GM12878 (cell line): ENCODE measurements around the gene CELSR1. TPM values are rescaled to one million over a fixed set of nuclear protein-coding genes. Genes with fewer than 3 reads are reported as not detected.

ENCODE experiments used
- ATAC-seq: fragments of 200-7000 bp; cut with Tn5 transposase; 3 replicates; pipeline ENCODE4 v1.9.1; 2020; ENCODE audit warnings: mild to moderate bottlenecking, moderate library complexity
- BruUV-seq: library from RNA; stranded (reverse); fragments of 400-500 nt; replicated peaks from 2 replicates; lab custom pipeline; 2021; lab: Mats Ljungman, UMichigan
- CTCF ChIA-PET: fragments of 300-600 bp; sonication (Branson Sonifier 250); formaldehyde crosslinking; extraction: SDS; loops from one replicate; lab custom pipeline; 2021; ENCODE audit warnings: inconsistent platforms; lab: Yijun Ruan, JAX
- POLR2A ChIA-PET: fragments of 350-600 bp; formaldehyde crosslinking; extraction: SDS; loops from one replicate; lab custom pipeline; 2021; ENCODE audit warnings: inconsistent platforms; lab: Charles Lee
- RAD21 ChIA-PET: fragments of 300-600 bp; sonication (Branson Sonifier 250); formaldehyde crosslinking; loops from one replicate; lab custom pipeline; 2023; ENCODE audit warnings: antibody characterized with exemption; ENCODE audit not compliant: unreplicated experiment; lab: Charles Lee
- SMC1A ChIA-PET: fragments of 300-600 bp; sonication (Branson Sonifier 250); formaldehyde crosslinking; loops from one replicate; lab custom pipeline; 2023; ENCODE audit not compliant: unreplicated experiment, uncharacterized antibody; lab: Charles Lee
- DNase-seq: peaks from one replicate; pipeline ENCODE4 v3.0.0-alpha.2; 2011; ENCODE audit warnings: low read depth, low spot score
- FAIRE-seq: peaks from 3 replicates; lab custom pipeline; 2011; peaks lifted over from hg19 to GRCh38; lab: Jason Lieb, UNC
- H2AFZ ChIP-seq: 2 replicates; pipeline ENCODE4 v1.6.0; 2011; ENCODE audit warnings: low read depth, low read length, control low read depth; ENCODE audit not compliant: control insufficient read depth
- H3K27ac ChIP-seq: 2 replicates; pipeline ENCODE4 v1.5.1; 2011; ENCODE audit warnings: control low read depth; ENCODE audit not compliant: control insufficient read depth, insufficient read depth
- H3K27me3 ChIP-seq, 2 experiments: replicated peaks in 1 of 2; 2 replicates each; pipeline versions ENCODE4 v1.6.0 to v1.6.1; 2011; ENCODE audit warnings: low read length in 1 of 2; ENCODE audit not compliant: control insufficient read depth in 2 of 2, insufficient read depth in 2 of 2
- H3K36me3 ChIP-seq, 2 experiments: 2 replicates each; pipeline ENCODE4 v1.5.1; 2011; ENCODE audit warnings: low read length in 1 of 2; ENCODE audit not compliant: control insufficient read depth in 2 of 2, insufficient read depth in 2 of 2
- H3K4me1 ChIP-seq: 2 replicates; pipeline ENCODE4 v1.6.1; 2011; ENCODE audit warnings: mild to moderate bottlenecking, low read length, moderate library complexity, mixed read lengths; ENCODE audit not compliant: control insufficient read depth, insufficient read depth
- H3K4me2 ChIP-seq: 2 replicates; pipeline ENCODE4 v1.6.0; 2011; ENCODE audit warnings: control low read depth; ENCODE audit not compliant: control insufficient read depth, insufficient read depth
- H3K4me3 ChIP-seq: fragments of 200-600 bp; sonication (generic); 2 replicates; pipeline ENCODE4 v1.5.1; 2016
- H3K79me2 ChIP-seq: 2 replicates; pipeline ENCODE4 v1.6.0; 2011; ENCODE audit warnings: low read length; ENCODE audit not compliant: control insufficient read depth, insufficient read depth
- H3K9ac ChIP-seq: 2 replicates; pipeline ENCODE4 v1.8.0; 2011; ENCODE audit warnings: low read length, control low read depth, mixed read lengths; ENCODE audit not compliant: control insufficient read depth, insufficient read depth
- H3K9me3 ChIP-seq: replicated peaks from 3 replicates; pipeline ENCODE4 v1.5.1; 2011; ENCODE audit warnings: mild to moderate bottlenecking, low read length; ENCODE audit not compliant: control insufficient read depth, insufficient read depth
- H4K20me1 ChIP-seq: 2 replicates; pipeline ENCODE4 v1.6.0; 2011; ENCODE audit not compliant: control insufficient read depth, insufficient read depth
- CEBPZ ChIP-seq: fragments of 150-350 bp; IDR thresholded peaks from 2 replicates; pipeline ENCODE4 v1.6.1; 2016; ENCODE audit warnings: low read depth, low read length
- CUX1 ChIP-seq: IDR thresholded peaks from 2 replicates; pipeline ENCODE4 v1.6.1; 2012; ENCODE audit warnings: improper control_type of control experiment, low read depth, low read length; ENCODE audit not compliant: insufficient replicate concordance
- SMAD5 ChIP-seq: IDR thresholded peaks from 2 replicates; pipeline ENCODE4 v1.6.1; 2016; ENCODE audit warnings: antibody characterized with exemption, low read depth
- TCF3 ChIP-seq: IDR thresholded peaks from 2 replicates; pipeline ENCODE4 v1.6.1; 2012; ENCODE audit warnings: low read depth, mild to moderate bottlenecking, low read length, borderline replicate concordance; ENCODE audit not compliant: insufficient read depth
- USF1 ChIP-seq: IDR thresholded peaks from 2 replicates; pipeline ENCODE4 v1.6.1; 2011; ENCODE audit warnings: borderline replicate concordance, low read depth, mild to moderate bottlenecking, moderate library complexity, mixed read lengths, low read length; ENCODE audit not compliant: insufficient read depth; ENCODE audit errors: extremely low read length
- YY1 ChIP-seq: IDR thresholded peaks from 2 replicates; pipeline ENCODE4 v1.6.1; 2011; ENCODE audit warnings: low read depth, mild to moderate bottlenecking, low read length
- ZSCAN29 ChIP-seq: fragments of 450-650 bp; IDR thresholded peaks from 2 replicates; pipeline ENCODE4 v1.6.1; 2017; ENCODE audit warnings: mild to moderate bottlenecking, moderate library complexity
- WGBS: methylation state at CpG from one replicate; pipeline ENCODE4 v1.1.6; 2016; ENCODE audit warnings: low lambda C conversion rate; ENCODE audit not compliant: insufficient replicate concordance, insufficient coverage; ENCODE audit errors: missing lambda C conversion rate; 5-methylcytosine and 5-hydroxymethylcytosine counted together
- in situ Hi-C: fragments of 300-500 bp; cut with MboI; formaldehyde crosslinking; loops from 9 replicates; pipeline ENCODE4 v1.14.3; 2018; ENCODE audit warnings: mixed read lengths
- intact Hi-C: fragments of 100-400 bp; cut with micrococcal nuclease; formaldehyde crosslinking; loops from one replicate; pipeline ENCODE4 v1.14.2; 2022; ENCODE audit not compliant: unreplicated experiment
- polyA plus RNA-seq, 11 experiments: library from polyadenylated mRNA; depleted of rRNA in 4 of 11; unstranded in 6 of 11; stranded (reverse) in 5 of 11; fragments of >200 nt; fragmentation: Nextera tagmentation in 4 of 11; fragmentation: Illumina TruSeq in 1 of 11; extraction: Ambion mirVana in 4 of 11; extraction: Trizol in 1 of 11; gene quantifications; 1 replicate in 1 of 11; 2 replicates in 10 of 11; pipeline versions ENCODE4 v1.2.1 to v1.2.3, GENCODE V29; 2011 to 2016; ENCODE audit warnings: inconsistent platforms in 2 of 11, missing spikeins in 2 of 11, low read depth in 1 of 11
- total RNA-seq, 4 experiments: library from RNA; depleted of rRNA in 3 of 4; stranded (reverse); fragments of >200 nt in 3 of 4; fragmentation: Illumina TruSeq in 1 of 4; extraction: Trizol in 1 of 4; gene quantifications; 2 replicates each; pipeline versions ENCODE4 v1.2.1 to v1.2.3, GENCODE V29; 2013 to 2021

CELSR1 gene
- total and polyA plus RNA-seq, 10 of the 15 experiments (the other 5 are each of a cell fraction or from before 2014, with no cell fraction given) = 0.05 to 1.7 (median 0.35) TPM; not detected in 2

- no peak for TF ChIP-seq ZSCAN29
- 0 out of 2 replicates have a peak, but pooled peaks have one; percentile 43 for TF ChIP-seq TCF3
- TF ChIP-seq, all 136 proteins: peak for 1
- in situ Hi-C loops (no loop called here), intact Hi-C loops (no loop called here)
- Histone ChIP-seq H2AFZ (no peak overlapping the region), H3K4me2 (no peak overlapping the region), H3K9ac (no peak overlapping the region), H3K36me3 (no peaks in the 10 kb centered on the region), H3K27ac (no peak overlapping the region), H3K27me3 (no peaks in the 10 kb centered on the region; a peak in 1 of 4 replicates), H3K9me3 (no peaks in the 10 kb centered on the region), H4K20me1 (no peaks in the 10 kb centered on the region), H3K4me3 (no peak overlapping the region), H3K4me1 (no peaks in the 10 kb centered on the region), H3K79me2 (no peaks in the 10 kb centered on the region)
- POLR2A ChIA-PET = no interaction called here
- WGBS = 52% methylated on average over 25 of the region's 30 CpGs
- CTCF ChIA-PET = no interaction called here
- FAIRE-seq (no peak), DNase-seq (no peak), ATAC-seq (no peak)
- SMC1A ChIA-PET = no interaction called here
- no TSS peak for BruUV-seq
- RAD21 ChIA-PET = no interaction called here
Observed at GRCh38 chr22:46389081-46389480, 148.3 kb downstream of the CELSR1 start.

- BruUV-seq = no TSS peak
- H3K4me1 ChIP-seq = no peaks in the 10 kb centered on the region
- DNase-seq (no peak), FAIRE-seq (no peak), ATAC-seq (no peak)
- H3K4me3 ChIP-seq = no peak overlapping the region
- no peaks in the 10 kb centered on the region for H3K79me2 ChIP-seq
- H3K27me3 ChIP-seq = no peaks in the 10 kb centered on the region; a peak in 1 of 4 replicates
- ChIA-PET SMC1A (no interaction called here), CTCF (no interaction called here), POLR2A (no interaction called here), RAD21 (no interaction called here)
- no peak overlapping the region for H3K4me2 ChIP-seq
- no peak overlapping the region for H2AFZ ChIP-seq
- no peaks in the 10 kb centered on the region for H3K9me3 ChIP-seq
- H3K27ac ChIP-seq = no peak overlapping the region
- in situ Hi-C loops (no loop called here), intact Hi-C loops (no loop called here)
- WGBS = 29% methylated on average over 10 of the region's 10 CpGs
- no peaks in the 10 kb centered on the region for H3K36me3 ChIP-seq
- H3K9ac ChIP-seq = no peak overlapping the region
- no peaks in the 10 kb centered on the region for H4K20me1 ChIP-seq
- TF ChIP-seq CEBPZ (no peak), SMAD5 (no peak), CUX1 (no peak), USF1 (no peak), YY1 (no peak)
Observed at GRCh38 chr22:46388647-46389046, 148.8 kb downstream of the CELSR1 start.
